Gastroesophageal sphincter (tissue), 3 donors: ENCODE data around the gene SORCS3.

ENCODE experiments used
- EP300 ChIP-seq: sonication (generic); formaldehyde crosslinking; IDR thresholded peaks from one replicate; pipeline ENCODE4 v1.6.1; 2017; ENCODE audit warnings: antibody characterized with exemption, mild to moderate bottlenecking
- POLR2A ChIP-seq, 2 donors: fragments of 450-650 bp; IDR thresholded peaks; one replicate each; pipeline ENCODE4 v1.6.1; 2017; ENCODE audit warnings: antibody characterized with exemption in 2 of 2, mild to moderate bottlenecking in 2 of 2, moderate library complexity in 1 of 2
- POLR2AphosphoS5 ChIP-seq: sonication (generic); formaldehyde crosslinking; IDR thresholded peaks from one replicate; pipeline ENCODE4 v1.6.1; 2017; ENCODE audit warnings: antibody characterized with exemption
- TF ChIP-seq, protein P1 (sequence below), 4 experiments: fragments of 200-600 bp in 2 of 4; fragments of 450-650 bp in 2 of 4; sonication (generic) in 1 of 4; IDR thresholded peaks; one replicate each; pipeline ENCODE4 v1.5.1; 2017 to 2019; ENCODE audit warnings: antibody characterized with exemption in 4 of 4, mild to moderate bottlenecking in 2 of 4, moderate library complexity in 2 of 4

- TF ChIP-seq, protein P1, sequence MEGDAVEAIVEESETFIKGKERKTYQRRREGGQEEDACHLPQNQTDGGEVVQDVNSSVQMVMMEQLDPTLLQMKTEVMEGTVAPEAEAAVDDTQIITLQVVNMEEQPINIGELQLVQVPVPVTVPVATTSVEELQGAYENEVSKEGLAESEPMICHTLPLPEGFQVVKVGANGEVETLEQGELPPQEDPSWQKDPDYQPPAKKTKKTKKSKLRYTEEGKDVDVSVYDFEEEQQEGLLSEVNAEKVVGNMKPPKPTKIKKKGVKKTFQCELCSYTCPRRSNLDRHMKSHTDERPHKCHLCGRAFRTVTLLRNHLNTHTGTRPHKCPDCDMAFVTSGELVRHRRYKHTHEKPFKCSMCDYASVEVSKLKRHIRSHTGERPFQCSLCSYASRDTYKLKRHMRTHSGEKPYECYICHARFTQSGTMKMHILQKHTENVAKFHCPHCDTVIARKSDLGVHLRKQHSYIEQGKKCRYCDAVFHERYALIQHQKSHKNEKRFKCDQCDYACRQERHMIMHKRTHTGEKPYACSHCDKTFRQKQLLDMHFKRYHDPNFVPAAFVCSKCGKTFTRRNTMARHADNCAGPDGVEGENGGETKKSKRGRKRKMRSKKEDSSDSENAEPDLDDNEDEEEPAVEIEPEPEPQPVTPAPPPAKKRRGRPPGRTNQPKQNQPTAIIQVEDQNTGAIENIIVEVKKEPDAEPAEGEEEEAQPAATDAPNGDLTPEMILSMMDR (IDR thresholded peaks at IDR 0.05), result no peak
- TF ChIP-seq POLR2A (IDR thresholded peaks at IDR 0.05) (no peak), POLR2AphosphoS5 (no peak), EP300 (no peak)
Observed at GRCh38 chr10:104795411-104795810, 154.3 kb downstream of the SORCS3 start.
